DOHH2 (cell line): ENCODE data around the gene PDIA4.
A peak's percentile ranks its signal among the peaks of the same experiment; 100 is the strongest.

ENCODE experiments used
- H3F3A ChIP-seq: fragments of 200-600 bp; sonication (generic), shearing (Covaris generic); 2 replicates; pipeline ENCODE4 v1.6.0; 2016; ENCODE audit warnings: antibody characterized with exemption, mild to moderate bottlenecking; ENCODE audit not compliant: control insufficient read depth, insufficient read depth
- H3K27ac ChIP-seq: fragments of 200-600 bp; sonication (generic); 2 replicates; pipeline ENCODE4 v1.5.1; 2014; ENCODE audit warnings: low read depth, mild to moderate bottlenecking, low read length, moderate library complexity
- H3K27me3 ChIP-seq: fragments of 200-600 bp; sonication (generic); 2 replicates; pipeline ENCODE4 v1.6.1; 2014; ENCODE audit warnings: mild to moderate bottlenecking, low read length, mixed read lengths; ENCODE audit not compliant: control insufficient read depth
- H3K36me3 ChIP-seq: fragments of 200-600 bp; sonication (generic); 2 replicates; pipeline ENCODE4 v1.6.1; 2014; ENCODE audit warnings: mild to moderate bottlenecking, low read length, moderate library complexity, mixed read lengths; ENCODE audit not compliant: control insufficient read depth
- H3K4me1 ChIP-seq: fragments of 200-600 bp; sonication (generic); 2 replicates; pipeline ENCODE4 v1.6.1; 2014; ENCODE audit warnings: mild to moderate bottlenecking, low read length, mixed read lengths; ENCODE audit not compliant: control insufficient read depth
- H3K4me2 ChIP-seq: fragments of 200-600 bp; sonication (generic); 2 replicates; pipeline ENCODE4 v1.6.0; 2014; ENCODE audit warnings: mild to moderate bottlenecking, low read length, moderate library complexity
- H3K4me3 ChIP-seq: fragments of 200-600 bp; sonication (generic); 2 replicates; pipeline ENCODE4 v1.5.1; 2014; ENCODE audit warnings: mild to moderate bottlenecking, low read length, mixed read lengths
- H3K79me2 ChIP-seq: fragments of 200-600 bp; sonication (generic); 2 replicates; pipeline ENCODE4 v1.6.1; 2014; ENCODE audit warnings: mild to moderate bottlenecking, low read length, mixed read lengths; ENCODE audit not compliant: control insufficient read depth
- H3K9me2 ChIP-seq: fragments of 200-600 bp; sonication (generic); replicated peaks from 2 replicates; pipeline ENCODE4 v1.6.1; 2014; ENCODE audit warnings: mild to moderate bottlenecking, low read length, mixed read lengths; ENCODE audit not compliant: control insufficient read depth
- H3K9me3 ChIP-seq: fragments of 200-600 bp; sonication (generic); 2 replicates; pipeline ENCODE4 v1.6.1; 2014; ENCODE audit warnings: antibody characterized with exemption, low read length, mixed read lengths; ENCODE audit not compliant: control insufficient read depth, insufficient read depth
- H4K20me1 ChIP-seq: fragments of 200-600 bp; sonication (generic); 2 replicates; pipeline ENCODE4 v1.6.0; 2014; ENCODE audit warnings: low read depth, mild to moderate bottlenecking, antibody characterized with exemption, low read length, moderate library complexity; ENCODE audit not compliant: control insufficient read depth, insufficient read depth
- CTCF ChIP-seq: fragments of 200-600 bp; sonication (generic); IDR thresholded peaks from one replicate; pipeline ENCODE4 v1.5.1; 2014; ENCODE audit warnings: antibody characterized with exemption, mild to moderate bottlenecking, low read depth, low read length; ENCODE audit not compliant: poor library complexity, severe bottlenecking
- EZH2phosphoT487 ChIP-seq: fragments of 200-600 bp; sonication (generic); IDR thresholded peaks from 2 replicates; pipeline ENCODE4 v1.6.1; 2017; ENCODE audit warnings: borderline replicate concordance, mild to moderate bottlenecking, antibody characterized with exemption, low read length, moderate library complexity, mixed read lengths

Gene PDIA4

DNA sequence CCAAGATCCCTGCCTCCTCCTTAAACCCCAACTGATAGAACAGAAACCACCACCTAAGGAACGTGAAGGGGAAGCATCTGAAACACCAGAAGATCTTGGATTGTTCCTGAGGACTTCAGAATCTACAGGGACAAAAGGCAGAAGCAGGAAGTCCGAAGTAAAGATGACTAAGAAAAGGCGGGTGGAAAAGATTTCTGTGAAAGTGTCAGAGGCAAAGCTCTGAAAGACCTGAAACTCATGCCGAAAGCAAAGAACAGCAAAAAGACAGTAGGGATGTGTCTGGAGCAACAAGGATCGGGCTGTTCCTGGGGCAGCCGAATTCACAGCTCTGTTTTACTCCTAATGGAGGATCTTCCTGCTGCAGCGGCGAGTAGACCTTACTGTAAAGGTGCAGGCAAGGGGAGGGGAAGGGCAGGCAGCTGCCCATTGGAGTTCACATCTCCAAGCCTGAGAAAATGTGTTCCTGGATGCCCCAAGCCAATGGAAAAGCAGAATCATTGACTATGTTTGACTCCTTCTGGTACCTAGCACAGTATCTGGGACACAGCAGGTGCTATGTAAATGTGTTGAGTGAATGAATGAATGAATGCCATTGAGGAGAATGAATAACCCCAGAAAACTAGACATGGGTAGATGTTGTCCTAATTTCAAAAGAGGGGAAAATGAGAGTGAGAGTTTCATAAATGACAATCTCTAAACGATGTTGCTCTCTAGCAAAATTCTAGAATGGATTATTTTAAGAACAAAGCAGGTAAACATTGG lies 40.4 kb downstream of the PDIA4 start:
- Histone ChIP-seq H3K9me2 (no peaks in the 10 kb centered on the region), H3K4me2 (peak overlapping the region; percentile 93)

DNA sequence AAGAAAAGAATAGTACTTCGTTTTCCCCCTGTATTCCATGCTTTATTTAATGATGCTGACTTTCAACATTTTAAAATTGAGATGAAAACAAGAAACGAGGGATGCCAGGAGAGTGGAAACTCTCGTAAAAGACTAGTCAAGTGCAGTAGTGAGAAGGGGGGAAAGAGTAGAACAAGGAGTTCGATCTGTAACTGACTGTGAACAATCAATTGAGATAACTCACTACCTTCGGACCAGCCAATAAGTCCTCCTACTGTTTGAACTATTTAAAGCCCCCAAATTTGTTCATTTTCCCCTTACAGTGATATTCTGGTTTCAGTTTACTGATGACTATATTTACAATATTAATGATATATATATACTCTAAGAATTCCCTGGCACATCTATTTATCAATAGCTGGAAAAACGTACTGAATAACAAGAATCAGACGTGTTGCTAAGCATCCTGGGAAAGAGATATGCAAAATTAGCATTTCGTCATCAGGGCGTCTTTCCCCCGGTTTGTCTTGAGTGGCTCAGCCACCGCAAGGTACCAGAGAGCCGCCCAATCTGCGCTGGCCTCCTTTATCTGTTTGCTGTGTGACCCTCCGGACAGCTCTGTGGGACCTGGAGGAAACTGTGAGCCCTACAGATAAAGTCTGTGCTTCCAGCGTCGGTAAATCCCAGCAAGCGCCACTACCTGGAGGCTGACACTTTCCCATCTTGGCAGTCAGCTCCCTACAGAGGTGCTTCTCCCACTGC lies 41.1 kb downstream of the PDIA4 start:
- H3F3A ChIP-seq = peaks cover 18% of the 10 kb centered on the region
- H3K79me2 ChIP-seq = no peaks in the 10 kb centered on the region
- H3K9me3 ChIP-seq = no peaks in the 10 kb centered on the region
- H3K4me1 ChIP-seq = peaks cover 47% of the 10 kb centered on the region
- H3K4me2 ChIP-seq = peak overlapping the region; percentile 93
- H4K20me1 ChIP-seq = no peaks in the 10 kb centered on the region
- TF ChIP-seq CTCF (no peak), EZH2phosphoT487 (no peak)
- H3K36me3 ChIP-seq = no peaks in the 10 kb centered on the region
- H3K4me3 ChIP-seq = peak overlapping the region; percentile 90
- H3K9me2 ChIP-seq = no peaks in the 10 kb centered on the region
- peak overlapping the region; percentile 22 for H3K27ac ChIP-seq
- H3K27me3 ChIP-seq = peaks cover 32% of the 10 kb centered on the region

More for the DNA sequence above, 40.4 kb downstream of the PDIA4 start:
- Histone ChIP-seq H3K4me3 (peak overlapping the region; percentile 90), H3K79me2 (no peaks in the 10 kb centered on the region), H3K36me3 (no peaks in the 10 kb centered on the region), H3K27ac (peak overlapping the region; percentile 22), H4K20me1 (no peaks in the 10 kb centered on the region), H3K9me3 (no peaks in the 10 kb centered on the region), H3F3A (peaks cover 18% of the 10 kb centered on the region), H3K4me1 (peaks cover 41% of the 10 kb centered on the region), H3K27me3 (peaks cover 26% of the 10 kb centered on the region)
- no peak for TF ChIP-seq CTCF
- no peak for TF ChIP-seq EZH2phosphoT487

DNA sequence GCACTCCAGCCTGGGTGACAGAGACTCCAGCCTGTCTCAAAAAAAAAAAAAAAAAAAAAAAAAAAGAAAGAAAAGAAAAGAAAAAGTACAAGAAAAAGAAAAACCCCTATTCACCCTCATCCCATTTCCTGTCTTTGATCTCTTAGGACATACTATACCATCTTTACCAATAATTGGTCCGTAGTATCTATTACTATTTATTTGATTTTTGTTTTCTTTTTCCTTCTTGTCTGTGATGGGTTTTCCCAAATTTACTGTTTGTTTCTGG lies 41.6 kb downstream of the PDIA4 start:
- no peaks in the 10 kb centered on the region for H3K79me2 ChIP-seq

More for the DNA sequence above, 41.6 kb downstream of the PDIA4 start:
- Histone ChIP-seq H3K9me2 (no peaks in the 10 kb centered on the region), H3K27ac (no peak overlapping the region), H4K20me1 (no peaks in the 10 kb centered on the region), H3K27me3 (peaks cover 34% of the 10 kb centered on the region), H3K4me1 (peaks cover 47% of the 10 kb centered on the region), H3F3A (peaks cover 18% of the 10 kb centered on the region), H3K9me3 (no peaks in the 10 kb centered on the region), H3K4me2 (peak overlapping the region; percentile 93), H3K4me3 (peak overlapping the region; percentile 90), H3K36me3 (no peaks in the 10 kb centered on the region)
- TF ChIP-seq CTCF (no peak), EZH2phosphoT487 (no peak)
